Measurements from ENCODE around the gene CASP8AP2. TPM values are rescaled to one million over a fixed set of nuclear protein-coding genes. Genes with fewer than 3 reads are reported as not detected.
"Not testable (repeated sequence)": the region's sequence is repeated elsewhere in the genome, so short reads cannot be mapped to it uniquely, and the experiment has no call there.

Gene CASP8AP2
- total RNA-seq, 1 donor from 2014 or later = 9.5 TPM

- Histone ChIP-seq H3K27me3 (ENCODE audit: control insufficient read depth, insufficient read depth, low read length) (peaks cover 3% of the 10 kb centered on the region), H3K36me3 (ENCODE audit: control insufficient read depth, insufficient read depth, low read length) (no peaks in the 10 kb centered on the region), H3K4me3 (ENCODE audit: low read depth, low read length) (no peak within 1 kb of the TSS)
- TF ChIP-seq, protein P1, sequence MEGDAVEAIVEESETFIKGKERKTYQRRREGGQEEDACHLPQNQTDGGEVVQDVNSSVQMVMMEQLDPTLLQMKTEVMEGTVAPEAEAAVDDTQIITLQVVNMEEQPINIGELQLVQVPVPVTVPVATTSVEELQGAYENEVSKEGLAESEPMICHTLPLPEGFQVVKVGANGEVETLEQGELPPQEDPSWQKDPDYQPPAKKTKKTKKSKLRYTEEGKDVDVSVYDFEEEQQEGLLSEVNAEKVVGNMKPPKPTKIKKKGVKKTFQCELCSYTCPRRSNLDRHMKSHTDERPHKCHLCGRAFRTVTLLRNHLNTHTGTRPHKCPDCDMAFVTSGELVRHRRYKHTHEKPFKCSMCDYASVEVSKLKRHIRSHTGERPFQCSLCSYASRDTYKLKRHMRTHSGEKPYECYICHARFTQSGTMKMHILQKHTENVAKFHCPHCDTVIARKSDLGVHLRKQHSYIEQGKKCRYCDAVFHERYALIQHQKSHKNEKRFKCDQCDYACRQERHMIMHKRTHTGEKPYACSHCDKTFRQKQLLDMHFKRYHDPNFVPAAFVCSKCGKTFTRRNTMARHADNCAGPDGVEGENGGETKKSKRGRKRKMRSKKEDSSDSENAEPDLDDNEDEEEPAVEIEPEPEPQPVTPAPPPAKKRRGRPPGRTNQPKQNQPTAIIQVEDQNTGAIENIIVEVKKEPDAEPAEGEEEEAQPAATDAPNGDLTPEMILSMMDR (IDR thresholded peaks at IDR 0.05; ENCODE audit: insufficient read depth, low read length, poor library complexity, severe bottlenecking) = no peak
- no peak for DNase-seq (ENCODE audit: low read depth)
These were observed 64.5 kb downstream of the CASP8AP2 start, which contains the start of gene GJA10 for GRCh38 chr6:89894169-89894568. TSS of gene GJA10 (plus strand) at chr6:89894469. CDS start at chr6:89894469, 0 bp downstream.

GRCh38 chr6:89895276-89895874, 65.7 kb downstream of the CASP8AP2 start:
- TF ChIP-seq, protein P1 (IDR thresholded peaks at IDR 0.05; ENCODE audit: insufficient read depth, low read length, poor library complexity, severe bottlenecking) = no peak
- Histone ChIP-seq H3K4me3 (ENCODE audit: low read depth, low read length) (no peak overlapping the region), H3K27me3 (ENCODE audit: control insufficient read depth, insufficient read depth, low read length) (peaks cover 3% of the 10 kb centered on the region), H3K36me3 (ENCODE audit: control insufficient read depth, insufficient read depth, low read length) (no peaks in the 10 kb centered on the region)
- peak; percentile 42 for DNase-seq (ENCODE audit: low read depth)

GRCh38 chr6:89910001-89910901, 80.6 kb downstream of the CASP8AP2 start:
- not testable (repeated sequence) for H3K27me3 ChIP-seq (ENCODE audit: control insufficient read depth, insufficient read depth, low read length); H3K36me3 ChIP-seq (ENCODE audit: control insufficient read depth, insufficient read depth, low read length); DNase-seq (ENCODE audit: low read depth); H3K4me3 ChIP-seq (ENCODE audit: low read depth, low read length)

DNA sequence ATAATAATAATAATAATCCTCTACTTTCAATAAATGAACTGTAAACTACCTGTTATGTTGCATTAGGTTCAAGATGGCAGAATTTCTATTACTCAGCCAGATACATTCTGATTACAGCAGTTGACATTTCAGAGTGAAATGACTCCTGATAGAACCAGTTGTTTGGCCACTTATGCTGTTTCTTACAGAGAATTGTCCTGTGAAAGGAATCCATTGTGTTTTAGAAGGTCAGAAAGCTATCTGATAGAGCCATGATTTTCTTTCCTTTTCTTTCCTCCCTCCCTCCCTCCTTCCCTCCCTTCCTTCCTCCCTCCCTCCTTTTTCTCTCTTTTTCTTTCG, 81.2 kb downstream of the CASP8AP2 start:
- Histone ChIP-seq H3K27me3 (ENCODE audit: control insufficient read depth, insufficient read depth, low read length) (no peaks in the 10 kb centered on the region), H3K36me3 (ENCODE audit: control insufficient read depth, insufficient read depth, low read length) (no peaks in the 10 kb centered on the region), H3K4me3 (ENCODE audit: low read depth, low read length) (no peak overlapping the region)
- TF ChIP-seq, protein P1 (IDR thresholded peaks at IDR 0.05; ENCODE audit: insufficient read depth, low read length, poor library complexity, severe bottlenecking) = no peak
- no peak for DNase-seq (ENCODE audit: low read depth)

GRCh38 chr6:89916136-89916920, 86.6 kb downstream of the CASP8AP2 start:
- no peak overlapping the region for H3K4me3 ChIP-seq (ENCODE audit: low read depth, low read length)
- no peak for DNase-seq (ENCODE audit: low read depth)
- H3K27me3 ChIP-seq (ENCODE audit: control insufficient read depth, insufficient read depth, low read length) = no peaks in the 10 kb centered on the region
- H3K36me3 ChIP-seq (ENCODE audit: control insufficient read depth, insufficient read depth, low read length) = no peaks in the 10 kb centered on the region
- TF ChIP-seq, protein P1 (IDR thresholded peaks at IDR 0.05; ENCODE audit: insufficient read depth, low read length, poor library complexity, severe bottlenecking) = no peak

GRCh38 chr6:89917216-89917615, 87.5 kb downstream of the CASP8AP2 start:
- no peaks in the 10 kb centered on the region for H3K36me3 ChIP-seq (ENCODE audit: control insufficient read depth, insufficient read depth, low read length)
- H3K27me3 ChIP-seq (ENCODE audit: control insufficient read depth, insufficient read depth, low read length) = no peaks in the 10 kb centered on the region
- DNase-seq (ENCODE audit: low read depth) = no peak
- H3K4me3 ChIP-seq (ENCODE audit: low read depth, low read length) = no peak overlapping the region
- TF ChIP-seq, protein P1 (IDR thresholded peaks at IDR 0.05; ENCODE audit: insufficient read depth, low read length, poor library complexity, severe bottlenecking) = no peak

All from kidney epithelial cell (primary cell).